OCI-LY1 (cell line): ENCODE measurements around the gene YEATS4.

Experiments used
- H2AFZ ChIP-seq: fragments of 200-600 bp; sonication (generic), shearing (Covaris generic); 2 replicates; pipeline ENCODE4 v1.6.0; 2014; ENCODE audit warnings: antibody characterized with exemption, mild to moderate bottlenecking, low read length
- H3F3A ChIP-seq: fragments of 200-600 bp; sonication (generic), shearing (Covaris generic); 2 replicates; pipeline ENCODE4 v1.6.0; 2014; ENCODE audit warnings: mild to moderate bottlenecking, antibody characterized with exemption, low read length, moderate library complexity; ENCODE audit not compliant: insufficient read depth
- H3K27ac ChIP-seq: fragments of 200-600 bp; sonication (generic); 2 replicates; pipeline ENCODE4 v1.5.1; 2014; ENCODE audit warnings: low read length, mixed run types, mild to moderate bottlenecking, low read depth; ENCODE audit not compliant: poor library complexity, severe bottlenecking
- H3K27me3 ChIP-seq: fragments of 200-600 bp; sonication (generic); 2 replicates; pipeline ENCODE4 v1.6.0; 2014; ENCODE audit warnings: antibody characterized with exemption, mild to moderate bottlenecking, low read length, moderate library complexity; ENCODE audit not compliant: insufficient read depth
- H3K36me3 ChIP-seq: fragments of 200-600 bp; sonication (generic); 2 replicates; pipeline ENCODE4 v1.6.1; 2014; ENCODE audit warnings: mild to moderate bottlenecking, antibody characterized with exemption, low read length, moderate library complexity, mixed read lengths; ENCODE audit not compliant: insufficient read depth
- H3K4me1 ChIP-seq: fragments of 200-600 bp; sonication (generic); 2 replicates; pipeline ENCODE4 v1.5.1; 2014; ENCODE audit warnings: mild to moderate bottlenecking, low read length, moderate library complexity; ENCODE audit not compliant: insufficient read depth, severe bottlenecking
- H3K4me2 ChIP-seq: fragments of 200-600 bp; sonication (generic), shearing (Covaris generic); 2 replicates; pipeline ENCODE4 v1.6.1; 2014; ENCODE audit warnings: low read length
- H3K4me3 ChIP-seq: fragments of 200-600 bp; sonication (generic); 2 replicates; pipeline ENCODE4 v1.5.1; 2014; ENCODE audit warnings: low read length, low read depth, mild to moderate bottlenecking, mixed read lengths; ENCODE audit not compliant: poor library complexity, severe bottlenecking
- H3K79me2 ChIP-seq: fragments of 200-600 bp; shearing (Covaris generic); 2 replicates; pipeline ENCODE4 v1.6.1; 2016; ENCODE audit warnings: mixed run types, low read length, mixed read lengths; ENCODE audit not compliant: insufficient read depth
- H3K9ac ChIP-seq: fragments of 200-600 bp; sonication (generic), shearing (Covaris generic); 2 replicates; pipeline ENCODE4 v1.6.1; 2014; ENCODE audit warnings: mild to moderate bottlenecking, low read length, mixed read lengths
- H3K9me2 ChIP-seq: fragments of 200-600 bp; sonication (generic), shearing (Covaris generic); 2 replicates; pipeline ENCODE4 v1.6.1; 2014; ENCODE audit warnings: low read depth, mild to moderate bottlenecking, low read length, mixed read lengths
- H3K9me3 ChIP-seq: fragments of 200-600 bp; shearing (Covaris generic); 2 replicates; pipeline ENCODE4 v1.6.1; 2014; ENCODE audit warnings: low read length, mixed read lengths
- H4K20me1 ChIP-seq: fragments of 200-600 bp; sonication (generic), shearing (Covaris generic); 2 replicates; pipeline ENCODE4 v1.6.0; 2016; ENCODE audit warnings: mild to moderate bottlenecking, low read length; ENCODE audit not compliant: insufficient read depth
- CTCF ChIP-seq: fragments of 200-600 bp; sonication (generic), shearing (Covaris generic); IDR thresholded peaks from 2 replicates; pipeline ENCODE4 v1.5.1; 2017; ENCODE audit warnings: mild to moderate bottlenecking, antibody characterized with exemption, low read length, moderate library complexity, mixed read lengths
- EZH2 ChIP-seq: fragments of 200-600 bp; sonication (generic), shearing (Covaris generic); IDR thresholded peaks from 2 replicates; pipeline ENCODE4 v1.8.0; 2017; ENCODE audit warnings: borderline replicate concordance, mixed run types, mild to moderate bottlenecking, antibody characterized with exemption, low read length, moderate library complexity, mixed read lengths

The YEATS4 gene

GRCh38 chr12:69352904-69353303, 6.6 kb upstream of the YEATS4 start:
- Histone ChIP-seq H3K27me3 (no peaks in the 10 kb centered on the region), H3F3A (no peaks in the 10 kb centered on the region), H3K9ac (no peak overlapping the region), H3K4me1 (peaks cover 4% of the 10 kb centered on the region), H3K9me3 (no peaks in the 10 kb centered on the region), H3K4me2 (no peak overlapping the region), H3K36me3 (no peaks in the 10 kb centered on the region), H4K20me1 (no peaks in the 10 kb centered on the region), H3K9me2 (no peaks in the 10 kb centered on the region; the same call in 1 of the 2 replicates), H3K27ac (no peak overlapping the region), H3K79me2 (no peaks in the 10 kb centered on the region), H3K4me3 (no peak overlapping the region), H2AFZ (no peak overlapping the region)
- TF ChIP-seq EZH2 (no peak), CTCF (no peak)

- Histone ChIP-seq H3K4me1 (peaks cover 13% of the 10 kb centered on the region), H3K27me3 (no peaks in the 10 kb centered on the region), H3K27ac (no peak overlapping the region), H3K9me2 (no peaks in the 10 kb centered on the region; the same call in 1 of the 2 replicates), H3K36me3 (no peaks in the 10 kb centered on the region), H3K79me2 (no peaks in the 10 kb centered on the region), H3K4me3 (no peak overlapping the region), H3F3A (no peaks in the 10 kb centered on the region), H2AFZ (no peak overlapping the region), H4K20me1 (no peaks in the 10 kb centered on the region), H3K9me3 (no peaks in the 10 kb centered on the region), H3K9ac (no peak overlapping the region), H3K4me2 (no peak overlapping the region)
- TF ChIP-seq CTCF = no peak
- TF ChIP-seq EZH2 = no peak
These were observed 5.4 kb upstream of the YEATS4 start for GRCh38 chr12:69354172-69354555.

- H3K9me3 ChIP-seq = no peaks in the 10 kb centered on the region
- no peak overlapping the region for H3K9ac ChIP-seq
- H3K27ac ChIP-seq = no peak overlapping the region
- no peaks in the 10 kb centered on the region for H3F3A ChIP-seq
- no peaks in the 10 kb centered on the region for H3K36me3 ChIP-seq
- H3K4me3 ChIP-seq = no peak overlapping the region
- H3K4me1 ChIP-seq = peaks cover 16% of the 10 kb centered on the region
- H2AFZ ChIP-seq = no peak overlapping the region
- no peaks in the 10 kb centered on the region; the same call in 1 of the 2 replicates for H3K9me2 ChIP-seq
- no peaks in the 10 kb centered on the region for H3K27me3 ChIP-seq
- H3K79me2 ChIP-seq = no peaks in the 10 kb centered on the region
- no peaks in the 10 kb centered on the region for H4K20me1 ChIP-seq
- H3K4me2 ChIP-seq = no peak overlapping the region
- TF ChIP-seq CTCF (no peak), EZH2 (no peak)
These were observed 4.9 kb upstream of the YEATS4 start for GRCh38 chr12:69354556-69355187.
